GM10847 (cell line): ENCODE measurements around the gene ABCA10.

Experiments
- POLR2A ChIP-seq: IDR thresholded peaks from 2 replicates; pipeline ENCODE4 v1.6.1; 2011; ENCODE audit not compliant: insufficient read length; ENCODE audit errors: extremely low read depth

ABCA10 gene

DNA sequence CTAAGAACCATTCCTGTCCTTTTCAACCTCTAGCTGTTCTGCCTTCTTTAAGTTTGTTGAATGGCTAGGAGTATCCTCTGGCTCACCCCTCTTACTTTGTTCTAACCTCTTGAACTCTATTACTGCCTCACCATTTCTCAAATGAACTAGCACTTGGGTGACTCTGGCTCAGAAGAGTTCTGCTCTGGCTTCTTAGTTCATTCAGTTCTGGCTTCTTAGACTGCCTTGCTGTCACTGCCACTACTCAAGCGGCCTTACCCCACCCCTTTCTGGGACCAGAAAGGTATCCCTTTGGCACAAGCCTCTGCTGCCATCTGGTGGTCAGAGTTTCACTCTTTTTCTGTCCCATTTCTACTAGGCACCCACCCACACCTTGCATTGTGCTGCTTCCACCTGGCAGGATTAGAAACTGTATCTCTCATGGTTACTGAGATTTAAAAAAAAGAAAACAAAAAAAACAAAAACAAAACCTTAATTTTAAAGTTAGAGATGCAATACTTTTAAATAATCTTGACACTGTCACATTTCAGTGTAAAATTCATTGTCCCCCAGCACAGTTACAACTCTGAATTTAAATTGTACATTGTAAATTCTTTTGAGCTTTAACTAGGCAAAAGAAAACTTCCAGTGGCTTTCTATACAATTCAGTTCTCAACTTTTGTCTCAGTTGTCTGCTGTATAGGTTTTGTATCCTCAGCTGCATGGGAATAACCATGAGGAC, 6.9 kb upstream of the ABCA10 start:
- no peak for TF ChIP-seq POLR2A

GRCh38 chr17:69232650-69233049, 4.0 kb upstream of the ABCA10 start:
- no peak for TF ChIP-seq POLR2A

DNA sequence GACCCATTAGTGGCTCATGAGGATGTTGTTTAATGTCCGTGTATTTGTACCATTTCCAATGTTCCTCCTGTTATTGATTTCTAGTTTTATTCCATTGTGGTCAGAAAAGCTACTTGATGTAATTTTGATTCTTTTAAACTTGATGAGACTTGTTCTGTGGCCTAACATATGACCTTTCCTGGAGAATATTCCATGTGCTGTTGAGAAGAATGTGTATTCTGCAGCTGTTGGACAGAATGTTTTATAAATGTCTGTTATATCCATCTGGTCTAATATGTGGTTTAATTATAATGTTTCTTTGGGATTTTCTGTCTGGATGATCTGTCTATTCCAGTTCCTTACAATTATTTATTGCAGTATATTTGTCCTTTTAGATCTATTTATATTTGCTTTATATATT, 2.9 kb upstream of the ABCA10 start:
- no peak for TF ChIP-seq POLR2A

GRCh38 chr17:69230939-69231338, 2.3 kb upstream of the ABCA10 start:
- TF ChIP-seq POLR2A: no peak

- TF ChIP-seq POLR2A: no peak
Observed at GRCh38 chr17:69228018-69228417, 606 bp downstream of the ABCA10 start.

- TF ChIP-seq POLR2A: no peak
Observed at GRCh38 chr17:69227541-69227940, 1.1 kb downstream of the ABCA10 start.

GRCh38 chr17:69223809-69224208, 4.8 kb downstream of the ABCA10 start:
- TF ChIP-seq POLR2A: no peak

GRCh38 chr17:69222707-69223258, 5.8 kb downstream of the ABCA10 start:
- TF ChIP-seq POLR2A: no peak

GRCh38 chr17:69220098-69220497, 8.5 kb downstream of the ABCA10 start:
- no peak for TF ChIP-seq POLR2A

- TF ChIP-seq POLR2A: no peak
Observed at GRCh38 chr17:69218986-69219385, 9.6 kb downstream of the ABCA10 start.

DNA sequence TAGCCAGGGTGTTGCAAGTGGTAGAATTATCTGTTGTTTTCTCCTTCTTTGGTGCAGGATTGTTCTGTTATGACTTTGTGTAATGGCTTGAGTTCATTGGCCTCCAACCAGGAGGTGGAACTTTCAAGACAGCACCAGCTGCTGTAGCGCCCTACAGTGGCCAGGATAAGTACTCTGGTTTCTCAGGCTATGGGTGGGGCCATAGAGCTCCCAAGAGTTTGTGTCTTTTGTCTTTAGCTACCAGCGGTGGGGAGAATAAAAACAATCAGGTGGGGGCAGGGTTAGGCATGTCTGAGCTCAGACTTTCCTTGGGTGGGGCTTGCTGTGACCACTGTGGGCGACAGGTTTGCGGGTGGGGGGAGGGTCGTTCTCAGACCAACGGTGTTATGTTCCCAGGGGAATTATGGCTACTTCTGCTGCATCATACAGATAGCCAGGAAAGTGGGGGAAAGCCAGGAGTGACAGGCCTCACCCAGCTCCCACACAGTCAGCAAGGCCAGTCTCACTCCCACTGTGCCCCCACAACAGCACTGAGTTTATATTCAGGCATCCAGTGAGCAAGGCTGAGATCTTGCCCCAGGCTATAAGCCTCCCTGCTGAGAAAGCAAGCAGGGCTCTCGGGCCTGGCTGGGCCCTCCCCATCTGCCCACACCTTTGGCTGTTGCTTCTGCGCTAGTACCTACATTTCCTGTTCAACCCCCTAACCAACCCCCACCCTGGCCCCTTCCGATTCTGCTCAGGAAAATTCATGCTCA, 15.4 kb downstream of the ABCA10 start:
- TF ChIP-seq POLR2A: no peak

GRCh38 chr17:69208640-69209039, 20.0 kb downstream of the ABCA10 start:
- TF ChIP-seq POLR2A: no peak

DNA sequence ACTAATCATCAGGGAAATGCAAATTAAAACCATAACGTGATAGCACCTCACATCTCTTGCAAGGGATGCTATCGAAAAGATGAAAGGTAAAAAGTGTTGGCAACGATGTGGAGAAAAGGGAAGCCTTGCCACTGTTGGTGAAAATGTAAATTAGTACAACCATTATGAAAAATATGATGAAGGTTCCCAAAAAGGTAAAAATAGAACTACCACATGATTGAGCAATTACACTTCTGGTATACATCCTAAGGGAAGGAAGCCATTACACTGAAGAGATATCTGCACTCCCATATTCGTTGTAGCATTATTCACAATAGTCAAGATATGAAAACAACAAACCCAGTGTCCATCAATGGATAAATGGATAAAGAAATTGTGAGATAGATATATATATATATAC, 21.5 kb downstream of the ABCA10 start:
- no peak for TF ChIP-seq POLR2A

DNA sequence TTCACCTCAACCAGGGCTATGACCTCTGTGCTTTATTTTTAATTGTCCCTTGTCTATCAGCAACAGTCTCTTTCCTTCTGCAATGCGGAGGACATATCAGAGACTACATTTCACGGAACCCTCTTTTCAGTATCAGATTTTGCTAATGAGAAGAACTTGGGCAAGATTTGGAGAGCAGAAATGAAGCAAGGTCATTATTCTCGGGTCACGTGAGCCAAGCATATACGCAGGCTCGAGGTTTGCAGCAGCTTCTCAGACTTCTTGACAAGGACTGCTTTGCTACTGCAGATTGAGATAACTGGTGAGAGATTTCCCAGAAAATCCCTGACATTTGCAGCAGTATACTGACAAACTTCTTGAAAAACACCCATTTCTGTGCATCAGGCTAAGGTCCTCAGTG, 30.4 kb downstream of the ABCA10 start:
- no peak for TF ChIP-seq POLR2A

- no peak for TF ChIP-seq POLR2A
Observed at GRCh38 chr17:69192754-69193153, 35.9 kb downstream of the ABCA10 start.

GRCh38 chr17:69188796-69189195, 39.8 kb downstream of the ABCA10 start:
- no peak for TF ChIP-seq POLR2A

GRCh38 chr17:69188064-69188463, 40.6 kb downstream of the ABCA10 start:
- no peak for TF ChIP-seq POLR2A

- TF ChIP-seq POLR2A: no peak
Observed at GRCh38 chr17:69187294-69187693, 41.3 kb downstream of the ABCA10 start.
